Measurements from ENCODE around the gene TPK1.

The TPK1 gene

GRCh38 chr7:144438759-144439158, 397.1 kb downstream of the TPK1 start (continued):
- TF ChIP-seq PRDM2 (tag by site-specific recombination; IDR thresholded peaks at IDR 0.05; ENCODE audit: borderline replicate concordance), result no peak

- ChIA-PET POLR2A (no interaction called here), CTCF (interaction anchor here (0.6 to 2.0 kb wide), 21 partner anchors 8 to 1564 kb away, joined by 3 to 8 read pairs (median 3); no protein-coding TSS in a partner anchor)
- TF ChIP-seq ZNF654 (tag by site-specific recombination; IDR thresholded peaks at IDR 0.05; ENCODE audit: low read depth) (peak; percentile 80), HIC1 (tag by site-specific recombination; IDR thresholded peaks at IDR 0.05) (no peak)
Measured at GRCh38 chr7:144437370-144438191, 398.3 kb downstream of the TPK1 start.

GRCh38 chr7:144436500-144436899, 399.4 kb downstream of the TPK1 start:
- Histone ChIP-seq H3K27ac (ENCODE audit: extremely low read depth, low read depth, low read length) (no peak overlapping the region), H3K36me3 (ENCODE audit: control insufficient read depth in 2 of 2, insufficient read depth in 1 of 2, low read length in 2 of 2) (no peaks in the 10 kb centered on the region), H3K9me3 (ENCODE audit: control insufficient read depth, insufficient read depth, low read depth, low read length) (no peaks in the 10 kb centered on the region), H3K4me1 (ENCODE audit: control insufficient read depth, insufficient read depth, low read length) (no peaks in the 10 kb centered on the region), H3K4me3 (ENCODE audit: low read depth, low read length) (no peak overlapping the region)
- POLR2A ChIA-PET, result no interaction called here
- CTCF ChIA-PET, result interaction anchor here (0.6 to 2.0 kb wide), 9 partner anchors 8 to 411 kb away, joined by 3 to 8 read pairs (median 4); no protein-coding TSS in a partner anchor
- TF ChIP-seq OSR2 (tag by site-specific recombination; IDR thresholded peaks at IDR 0.05), result no peak
- TF ChIP-seq ZNF354C (tag by site-specific recombination; IDR thresholded peaks at IDR 0.05; ENCODE audit: borderline replicate concordance, low read depth), result no peak
- no peak for TF ChIP-seq ZNF561 (tag by site-specific recombination; IDR thresholded peaks at IDR 0.05; ENCODE audit: borderline replicate concordance)
- no peak for TF ChIP-seq OVOL3 (tag by site-specific recombination; IDR thresholded peaks at IDR 0.05)
- no peak for TF ChIP-seq ZNF623 (tag by site-specific recombination; IDR thresholded peaks at IDR 0.05)
- TF ChIP-seq ZNF174 (tag by site-specific recombination; IDR thresholded peaks at IDR 0.05), result no peak
- no peak for TF ChIP-seq ZBTB8A (tag by site-specific recombination; IDR thresholded peaks at IDR 0.05)
- no peak for TF ChIP-seq ZNF776 (tag by site-specific recombination; IDR thresholded peaks at IDR 0.05; ENCODE audit: borderline replicate concordance)
- no peak for TF ChIP-seq ZNF366 (tag by site-specific recombination; conservative IDR thresholded peaks at IDR 0.05)
- TF ChIP-seq ZNF148 (tag by site-specific recombination; IDR thresholded peaks at IDR 0.05; ENCODE audit: borderline replicate concordance), result no peak
- TF ChIP-seq TSHZ1 (tag by site-specific recombination; IDR thresholded peaks at IDR 0.05; ENCODE audit: borderline replicate concordance), result no peak

More at GRCh38 chr7:144437370-144438191, 398.3 kb downstream of the TPK1 start:
- no peaks in the 10 kb centered on the region for H3K9me3 ChIP-seq (ENCODE audit: control insufficient read depth, insufficient read depth, low read depth, low read length)
- no peaks in the 10 kb centered on the region for H3K4me1 ChIP-seq (ENCODE audit: control insufficient read depth, insufficient read depth, low read length)
- no peak overlapping the region for H3K27ac ChIP-seq (ENCODE audit: extremely low read depth, low read depth, low read length)
- no peak overlapping the region for H3K4me3 ChIP-seq (ENCODE audit: low read depth, low read length)
- no peaks in the 10 kb centered on the region for H3K36me3 ChIP-seq (ENCODE audit: control insufficient read depth in 2 of 2, insufficient read depth in 1 of 2, low read length in 2 of 2)

All from HEK293 (cell line).